Prostate gland (tissue), 2 donors: ENCODE results near the gene KCNS3. TPM values are rescaled to one million over a fixed set of nuclear protein-coding genes. Genes with fewer than 3 reads are reported as not detected.

Experiments
- DNase-seq: peaks from one replicate; pipeline ENCODE4 v3.0.0-alpha.2; 2019; ENCODE audit warnings: low spot score
- H3K27ac ChIP-seq, 2 donors: fragments of 200-600 bp; sonication (generic); 2 replicates each; pipeline ENCODE4 v1.5.1; 2017 to 2019
- H3K27me3 ChIP-seq: fragments of 200-600 bp; sonication (generic); replicated peaks from 2 replicates; pipeline ENCODE4 v1.5.1; 2019; ENCODE audit not compliant: insufficient read depth
- H3K36me3 ChIP-seq, 2 donors: fragments of 200-600 bp; sonication (generic); 1 replicate in 1 of 2; 2 replicates in 1 of 2; pipeline versions ENCODE4 v1.5.1 to v1.8.1; 2017 to 2019
- H3K4me1 ChIP-seq: fragments of 200-600 bp; sonication (generic); replicated peaks from 2 replicates; pipeline ENCODE4 v1.5.1; 2019
- H3K4me3 ChIP-seq, 2 donors: fragments of 200-600 bp; sonication (generic); 2 replicates each; pipeline ENCODE4 v1.5.1; 2017 to 2019
- H3K9me3 ChIP-seq: fragments of 200-600 bp; sonication (generic); 2 replicates; pipeline ENCODE4 v1.5.1; 2017
- POLR2A ChIP-seq: fragments of 450-650 bp; IDR thresholded peaks from one replicate; pipeline ENCODE4 v1.6.1; 2016; ENCODE audit warnings: antibody characterized with exemption, mild to moderate bottlenecking
- POLR2AphosphoS5 ChIP-seq: sonication (generic); formaldehyde crosslinking; IDR thresholded peaks from one replicate; pipeline ENCODE4 v1.6.1; 2017; ENCODE audit warnings: antibody characterized with exemption
- WGBS: methylation state at CpG from one replicate; pipeline ENCODE4 v1.1.5; 2018; 5-methylcytosine and 5-hydroxymethylcytosine counted together
- intact Hi-C: fragments of 100-400 bp; cut with DNase I; formaldehyde crosslinking; loops from one replicate; pipeline ENCODE4 v1.14.2; 2022
- total RNA-seq, 2 donors: library from RNA; depleted of rRNA; stranded (reverse); fragments of >200 nt; gene quantifications; one replicate each; pipeline ENCODE4 v1.1.0, GENCODE V29; 2016
- TF ChIP-seq, protein P1 (sequence below), 4 experiments: fragments of 200-600 bp in 2 of 4; fragments of 450-650 bp in 2 of 4; sonication (generic) in 2 of 4; IDR thresholded peaks; 1 replicate in 3 of 4; 2 replicates in 1 of 4; pipeline ENCODE4 v1.5.1; 2016 to 2019; ENCODE audit warnings: antibody characterized with exemption in 4 of 4, mild to moderate bottlenecking in 2 of 4, moderate library complexity in 2 of 4

KCNS3 gene
- total RNA-seq, 2 donors from 2014 or later: 17.4 to 106 TPM

- H3K27ac ChIP-seq: no peak overlapping the region
- WGBS: 54% methylated on average over 4 of the region's 4 CpGs
- H3K9me3 ChIP-seq: no peaks in the 10 kb centered on the region
- intact Hi-C loops: no loop called here
- H3K4me3 ChIP-seq: no peak overlapping the region
- TF ChIP-seq POLR2AphosphoS5: no peak
- no peak for TF ChIP-seq POLR2A
- TF ChIP-seq, protein P1, sequence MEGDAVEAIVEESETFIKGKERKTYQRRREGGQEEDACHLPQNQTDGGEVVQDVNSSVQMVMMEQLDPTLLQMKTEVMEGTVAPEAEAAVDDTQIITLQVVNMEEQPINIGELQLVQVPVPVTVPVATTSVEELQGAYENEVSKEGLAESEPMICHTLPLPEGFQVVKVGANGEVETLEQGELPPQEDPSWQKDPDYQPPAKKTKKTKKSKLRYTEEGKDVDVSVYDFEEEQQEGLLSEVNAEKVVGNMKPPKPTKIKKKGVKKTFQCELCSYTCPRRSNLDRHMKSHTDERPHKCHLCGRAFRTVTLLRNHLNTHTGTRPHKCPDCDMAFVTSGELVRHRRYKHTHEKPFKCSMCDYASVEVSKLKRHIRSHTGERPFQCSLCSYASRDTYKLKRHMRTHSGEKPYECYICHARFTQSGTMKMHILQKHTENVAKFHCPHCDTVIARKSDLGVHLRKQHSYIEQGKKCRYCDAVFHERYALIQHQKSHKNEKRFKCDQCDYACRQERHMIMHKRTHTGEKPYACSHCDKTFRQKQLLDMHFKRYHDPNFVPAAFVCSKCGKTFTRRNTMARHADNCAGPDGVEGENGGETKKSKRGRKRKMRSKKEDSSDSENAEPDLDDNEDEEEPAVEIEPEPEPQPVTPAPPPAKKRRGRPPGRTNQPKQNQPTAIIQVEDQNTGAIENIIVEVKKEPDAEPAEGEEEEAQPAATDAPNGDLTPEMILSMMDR (IDR thresholded peaks at IDR 0.05): no peak
- no peak for DNase-seq
- no peaks in the 10 kb centered on the region for H3K4me1 ChIP-seq
- no peaks in the 10 kb centered on the region for H3K36me3 ChIP-seq
- no peaks in the 10 kb centered on the region for H3K27me3 ChIP-seq
Observed at GRCh38 chr2:17863539-17863938, 14.9 kb upstream of the KCNS3 start.

GRCh38 chr2:17864676-17865075 is 13.8 kb upstream of the KCNS3 start:
- no peaks in the 10 kb centered on the region for H3K27me3 ChIP-seq
- no peaks in the 10 kb centered on the region for H3K36me3 ChIP-seq
- TF ChIP-seq, protein P1 (IDR thresholded peaks at IDR 0.05): no peak
- TF ChIP-seq POLR2A (no peak), POLR2AphosphoS5 (no peak)
- intact Hi-C loops: no loop called here
- no peak overlapping the region for H3K4me3 ChIP-seq
- WGBS: 54% methylated on average over 1 of the region's 1 CpG
- DNase-seq: no peak
- H3K27ac ChIP-seq: no peak overlapping the region
- no peaks in the 10 kb centered on the region for H3K9me3 ChIP-seq
- no peaks in the 10 kb centered on the region for H3K4me1 ChIP-seq

GRCh38 chr2:17867133-17867532 is 11.3 kb upstream of the KCNS3 start:
- no peak overlapping the region for H3K4me3 ChIP-seq
- H3K27me3 ChIP-seq: no peaks in the 10 kb centered on the region
- 50% methylated on average over 2 of the region's 2 CpGs for WGBS
- no peaks in the 10 kb centered on the region for H3K9me3 ChIP-seq
- H3K36me3 ChIP-seq: no peaks in the 10 kb centered on the region
- TF ChIP-seq POLR2A (no peak), POLR2AphosphoS5 (no peak)
- TF ChIP-seq, protein P1 (IDR thresholded peaks at IDR 0.05): no peak
- DNase-seq: no peak
- intact Hi-C loops: no loop called here
- no peaks in the 10 kb centered on the region for H3K4me1 ChIP-seq
- no peak overlapping the region for H3K27ac ChIP-seq

DNA sequence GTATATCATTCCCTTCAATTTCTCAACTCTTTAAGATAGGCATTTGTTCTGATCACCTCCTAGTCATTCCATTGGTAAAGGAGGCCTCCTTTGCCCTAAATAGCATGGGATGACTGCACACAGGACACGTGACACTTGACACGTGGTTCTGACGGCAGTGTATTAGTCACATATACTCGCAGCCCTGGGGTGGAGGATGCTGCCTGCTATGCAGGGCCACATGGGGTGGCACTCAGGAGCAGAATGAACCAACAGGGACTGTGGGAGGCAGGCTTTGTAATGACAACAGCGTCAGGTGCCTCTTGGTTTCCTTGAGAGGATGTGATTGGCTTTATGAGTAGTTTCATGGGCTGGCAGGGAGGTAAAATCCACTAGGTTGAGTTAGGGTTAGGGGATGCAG is 9.3 kb upstream of the KCNS3 start:
- no peak overlapping the region for H3K27ac ChIP-seq
- H3K9me3 ChIP-seq: no peaks in the 10 kb centered on the region
- no peaks in the 10 kb centered on the region for H3K4me1 ChIP-seq
- intact Hi-C loops: no loop called here
- WGBS: 88% methylated on average over 5 of the region's 5 CpGs
- H3K36me3 ChIP-seq: no peaks in the 10 kb centered on the region
- no peaks in the 10 kb centered on the region for H3K27me3 ChIP-seq
- no peak for TF ChIP-seq POLR2A
- no peak for TF ChIP-seq POLR2AphosphoS5
- TF ChIP-seq, protein P1 (IDR thresholded peaks at IDR 0.05): no peak
- no peak overlapping the region for H3K4me3 ChIP-seq
- DNase-seq: no peak

GRCh38 chr2:17871639-17872038 is 6.8 kb upstream of the KCNS3 start:
- Histone ChIP-seq H3K36me3 (no peaks in the 10 kb centered on the region), H3K9me3 (no peaks in the 10 kb centered on the region), H3K4me1 (no peaks in the 10 kb centered on the region), H3K27me3 (no peaks in the 10 kb centered on the region), H3K4me3 (no peak overlapping the region), H3K27ac (no peak overlapping the region)
- intact Hi-C loops: no loop called here
- no peak for TF ChIP-seq POLR2A
- TF ChIP-seq, protein P1 (IDR thresholded peaks at IDR 0.05): no peak
- no peak for DNase-seq
- WGBS: 90% methylated on average over 5 of the region's 5 CpGs
